Upper lobe of left lung (tissue), 6 donors: ENCODE results near the gene DNAAF8. TPM values are rescaled to one million over a fixed set of nuclear protein-coding genes. Genes with fewer than 3 reads are reported as not detected.

Experiments
- ATAC-seq, 2 donors: fragments of 200-7000 bp; cut with Tn5 transposase; one replicate each; pipeline ENCODE4 v1.9.1; 2022; ENCODE audit warnings: mild to moderate bottlenecking in 2 of 2, moderate library complexity in 2 of 2; ENCODE audit not compliant: low FRiP score in 2 of 2
- DNase-seq, 2 donors: peaks; one replicate each; pipeline ENCODE4 v3.0.0-alpha.2; 2019 to 2020
- H3K27ac ChIP-seq, 4 donors: fragments of 200-600 bp; sonication (generic); one replicate each; pipeline ENCODE4 v1.5.1; 2016 to 2019
- H3K27me3 ChIP-seq, 4 donors: fragments of 200-600 bp; sonication (generic); one replicate each; pipeline ENCODE4 v1.5.1; 2017 to 2019
- H3K36me3 ChIP-seq, 4 donors: fragments of 200-600 bp; sonication (generic); one replicate each; pipeline ENCODE4 v1.5.1; 2016 to 2019
- H3K4me1 ChIP-seq, 4 donors: fragments of 200-600 bp; sonication (generic); one replicate each; pipeline ENCODE4 v1.5.1; 2018 to 2019
- H3K4me3 ChIP-seq, 4 donors: fragments of 200-600 bp; sonication (generic); one replicate each; pipeline ENCODE4 v1.5.1; 2017 to 2019; ENCODE audit warnings: mild to moderate bottlenecking in 2 of 4, moderate library complexity in 1 of 4
- H3K9me3 ChIP-seq, 4 donors: fragments of 200-600 bp; sonication (generic); one replicate each; pipeline ENCODE4 v1.5.1; 2018 to 2019
- EP300 ChIP-seq, 4 donors: sonication (generic); formaldehyde crosslinking; IDR thresholded peaks; one replicate each; pipeline ENCODE4 v1.5.1; 2017; ENCODE audit warnings: antibody characterized with exemption in 4 of 4, control low read depth in 2 of 4
- POLR2A ChIP-seq, 4 donors: fragments of 450-650 bp; IDR thresholded peaks; one replicate each; pipeline ENCODE4 v1.5.1; 2016 to 2017; ENCODE audit warnings: antibody characterized with exemption in 4 of 4, mild to moderate bottlenecking in 2 of 4
- POLR2AphosphoS5 ChIP-seq, 2 donors: sonication (generic); formaldehyde crosslinking; IDR thresholded peaks; one replicate each; pipeline ENCODE4 v1.5.1; 2017; ENCODE audit warnings: antibody characterized with exemption in 2 of 2
- WGBS, 2 donors: methylation state at CpG; one replicate each; pipeline ENCODE4 v1.1.5; 2017 to 2018; 5-methylcytosine and 5-hydroxymethylcytosine counted together
- small RNA-seq, 4 donors: library from RNA; depleted of rRNA; stranded (forward); fragments of <200 nt; gene quantifications; one replicate each; pipeline ENCODE3, GENCODE V24; 2016
- total RNA-seq, 6 donors: library from RNA; depleted of rRNA in 4 of 6; stranded (reverse); fragments of >200 nt in 4 of 6; gene quantifications; one replicate each; pipeline versions ENCODE4 v1.1.0 to v1.2.1, GENCODE V29; 2016 to 2021
- TF ChIP-seq, protein P1 (sequence below), 6 experiments: fragments of 450-650 bp in 4 of 6; fragments of 200-600 bp in 2 of 6; sonication (generic) in 2 of 6; IDR thresholded peaks; one replicate each; pipeline ENCODE4 v1.5.1; 2016 to 2019; ENCODE audit warnings: antibody characterized with exemption in 6 of 6
- donor health status: DM: no; HTN: no; CAD: no; lungs with moderate emphysema.
- donor health status: DM: no; HTN: yes; CAD: no; lungs with severe emphysema.

Gene DNAAF8
- total RNA-seq, 6 donors from 2014 or later: 1.6 to 19.1 (median 4.3) TPM

GRCh38 chr16:4798456-4798855 is 64.1 kb downstream of the DNAAF8 start:
- DNase-seq (no peak), ATAC-seq (no peak)
- 96% methylated on average over 5 to 16 of the region's 16 CpGs for WGBS, 2 donors
- no peak overlapping the region for H3K27ac ChIP-seq
- H3K4me1 ChIP-seq: peaks cover 12 to 27% (median 24%) of the 10 kb centered on the region in 4 donors
- H3K4me3 ChIP-seq: no peak overlapping the region
- H3K9me3 ChIP-seq: no peaks in the 10 kb centered on the region
- TF ChIP-seq EP300 (IDR thresholded peaks at IDR 0.05) (no peak), POLR2A (IDR thresholded peaks at IDR 0.05) (no peak), POLR2AphosphoS5 (IDR thresholded peaks at IDR 0.05) (no peak)
- TF ChIP-seq, protein P1, sequence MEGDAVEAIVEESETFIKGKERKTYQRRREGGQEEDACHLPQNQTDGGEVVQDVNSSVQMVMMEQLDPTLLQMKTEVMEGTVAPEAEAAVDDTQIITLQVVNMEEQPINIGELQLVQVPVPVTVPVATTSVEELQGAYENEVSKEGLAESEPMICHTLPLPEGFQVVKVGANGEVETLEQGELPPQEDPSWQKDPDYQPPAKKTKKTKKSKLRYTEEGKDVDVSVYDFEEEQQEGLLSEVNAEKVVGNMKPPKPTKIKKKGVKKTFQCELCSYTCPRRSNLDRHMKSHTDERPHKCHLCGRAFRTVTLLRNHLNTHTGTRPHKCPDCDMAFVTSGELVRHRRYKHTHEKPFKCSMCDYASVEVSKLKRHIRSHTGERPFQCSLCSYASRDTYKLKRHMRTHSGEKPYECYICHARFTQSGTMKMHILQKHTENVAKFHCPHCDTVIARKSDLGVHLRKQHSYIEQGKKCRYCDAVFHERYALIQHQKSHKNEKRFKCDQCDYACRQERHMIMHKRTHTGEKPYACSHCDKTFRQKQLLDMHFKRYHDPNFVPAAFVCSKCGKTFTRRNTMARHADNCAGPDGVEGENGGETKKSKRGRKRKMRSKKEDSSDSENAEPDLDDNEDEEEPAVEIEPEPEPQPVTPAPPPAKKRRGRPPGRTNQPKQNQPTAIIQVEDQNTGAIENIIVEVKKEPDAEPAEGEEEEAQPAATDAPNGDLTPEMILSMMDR (IDR thresholded peaks at IDR 0.05): no peak
- no peaks in the 10 kb centered on the region for H3K27me3 ChIP-seq
- H3K36me3 ChIP-seq: peaks cover 0 to 21% (median 9%) of the 10 kb centered on the region in 4 donors

Small RNAs within 50 kb of the gene (small RNA-seq; reads per million reads assigned to genes)
- gene RF00017: 0 reads per million in 4 donors

Other genes starting within 250 kb of the DNAAF8 start
- 10 to 100 TPM in 5 of 6 donors, 1 to 10 TPM in 1; 7.3 to 27.0 (median 21.9) TPM for gene CDIP1, start 195.8 kb upstream of the DNAAF8 start, total RNA-seq
- gene C16orf96, start 178.2 kb upstream of the DNAAF8 start, total RNA-seq: 1 to 10 TPM in 1 of 6 donors, under 1 TPM in 4, not detected in 1; 0.24 to 1.0 (median 0.46) TPM
- 10 to 100 TPM; 14.9 to 43.9 (median 25.8) TPM for gene UBALD1, start 119.6 kb upstream of the DNAAF8 start, total RNA-seq
- gene MGRN1, start 109.7 kb upstream of the DNAAF8 start, total RNA-seq: 100 to 1,000 TPM in 3 of 6 donors, 10 to 100 TPM in 3; 49.0 to 148 (median 99.1) TPM
- gene NUDT16L1, start 41.0 kb upstream of the DNAAF8 start, total RNA-seq: 10 to 100 TPM; 14.9 to 66.0 (median 34.1) TPM
- gene ANKS3, start 266 bp upstream of the DNAAF8 start, total RNA-seq: 10 to 100 TPM; 17.9 to 67.1 (median 20.0) TPM
- 10 to 100 TPM; 10.1 to 17.5 (median 13.2) TPM for gene ZNF500, start 32.6 kb downstream of the DNAAF8 start, total RNA-seq
- not detected for gene SEPTIN12, start 53.8 kb downstream of the DNAAF8 start, total RNA-seq
- 10 to 100 TPM in 5 of 6 donors, 1 to 10 TPM in 1; 5.2 to 71.0 (median 36.6) TPM for gene SMIM22, start 60.8 kb downstream of the DNAAF8 start, total RNA-seq
- gene ROGDI, start 68.1 kb downstream of the DNAAF8 start, total RNA-seq: 10 to 100 TPM; 19.2 to 59.7 (median 33.1) TPM
- 100 to 1,000 TPM in 1 of 6 donors, 10 to 100 TPM in 5; 67.8 to 110 (median 90.6) TPM for gene GLYR1, start 112.8 kb downstream of the DNAAF8 start, total RNA-seq
- gene UBN1, start 112.9 kb downstream of the DNAAF8 start, total RNA-seq: 10 to 100 TPM; 35.7 to 49.2 (median 38.8) TPM
- gene PPL, start 202.6 kb downstream of the DNAAF8 start, total RNA-seq: 100 to 1,000 TPM in 5 of 6 donors, 10 to 100 TPM in 1; 72.7 to 156 (median 132) TPM
- 1 to 10 TPM in 1 of 6 donors, under 1 TPM in 4, not detected in 1; 0.20 to 1.7 (median 0.49) TPM for gene SEC14L5, start 223.8 kb downstream of the DNAAF8 start, total RNA-seq